GM21515 (cell line): ENCODE measurements around the gene STARD9.
"Not testable (repeated sequence)": the region's sequence is repeated elsewhere in the genome, so short reads cannot be mapped to it uniquely, and the experiment has no call there.

Source experiments
- ATAC-seq: cut with Tn5 transposase; IDR thresholded peaks from one replicate; pipeline ENCODE4 v1.9.1; 2021; ENCODE audit not compliant: unreplicated experiment

Gene STARD9

GRCh38 chr15:42760759-42761158 is 185.4 kb downstream of the STARD9 start:
- ATAC-seq: no peak

- ATAC-seq: not testable (repeated sequence)
These were observed 186.4 kb downstream of the STARD9 start for GRCh38 chr15:42761813-42762212.

DNA sequence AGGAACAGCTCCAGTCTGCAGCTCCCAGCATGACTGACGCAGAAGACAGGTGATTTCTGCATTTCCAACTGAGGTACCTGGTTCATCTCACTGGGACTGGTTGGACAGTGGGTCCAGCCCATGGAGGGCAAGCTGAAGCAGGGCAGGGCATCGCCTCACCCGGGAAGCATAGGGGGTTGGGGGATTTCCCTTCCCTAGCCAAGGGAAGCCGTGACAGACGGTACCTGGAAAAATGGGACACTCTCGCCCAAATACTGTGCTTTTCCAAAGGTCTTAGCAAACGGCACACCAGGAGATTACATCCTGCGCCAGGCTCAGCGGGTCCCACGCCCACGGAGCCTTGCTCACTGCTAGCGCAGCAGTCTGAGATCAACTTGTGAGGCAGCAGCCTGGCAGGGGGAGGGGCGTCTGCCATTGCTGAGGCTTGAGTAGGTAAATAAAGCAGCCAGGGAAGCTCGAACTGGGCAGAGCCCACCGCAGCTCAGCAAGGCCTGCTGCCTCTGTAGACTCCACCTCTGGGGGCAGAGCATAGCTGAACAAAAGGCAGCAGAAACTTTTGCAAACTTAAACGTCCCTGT is 188.8 kb downstream of the STARD9 start:
- ATAC-seq: not testable (repeated sequence)

GRCh38 chr15:42766109-42766508 is 190.7 kb downstream of the STARD9 start:
- not testable (repeated sequence) for ATAC-seq
